HG02970 (cell line): ENCODE measurements around the gene IDE.
"Not testable (repeated sequence)": the region's sequence is repeated elsewhere in the genome, so short reads cannot be mapped to it uniquely, and the experiment has no call there.

Experiments used
- ATAC-seq: cut with Tn5 transposase; IDR thresholded peaks from one replicate; pipeline ENCODE4 v1.9.1; 2021; ENCODE audit warnings: mild to moderate bottlenecking, moderate library complexity, moderate number of reproducible peaks; ENCODE audit not compliant: unreplicated experiment, low FRiP score

The IDE gene

DNA sequence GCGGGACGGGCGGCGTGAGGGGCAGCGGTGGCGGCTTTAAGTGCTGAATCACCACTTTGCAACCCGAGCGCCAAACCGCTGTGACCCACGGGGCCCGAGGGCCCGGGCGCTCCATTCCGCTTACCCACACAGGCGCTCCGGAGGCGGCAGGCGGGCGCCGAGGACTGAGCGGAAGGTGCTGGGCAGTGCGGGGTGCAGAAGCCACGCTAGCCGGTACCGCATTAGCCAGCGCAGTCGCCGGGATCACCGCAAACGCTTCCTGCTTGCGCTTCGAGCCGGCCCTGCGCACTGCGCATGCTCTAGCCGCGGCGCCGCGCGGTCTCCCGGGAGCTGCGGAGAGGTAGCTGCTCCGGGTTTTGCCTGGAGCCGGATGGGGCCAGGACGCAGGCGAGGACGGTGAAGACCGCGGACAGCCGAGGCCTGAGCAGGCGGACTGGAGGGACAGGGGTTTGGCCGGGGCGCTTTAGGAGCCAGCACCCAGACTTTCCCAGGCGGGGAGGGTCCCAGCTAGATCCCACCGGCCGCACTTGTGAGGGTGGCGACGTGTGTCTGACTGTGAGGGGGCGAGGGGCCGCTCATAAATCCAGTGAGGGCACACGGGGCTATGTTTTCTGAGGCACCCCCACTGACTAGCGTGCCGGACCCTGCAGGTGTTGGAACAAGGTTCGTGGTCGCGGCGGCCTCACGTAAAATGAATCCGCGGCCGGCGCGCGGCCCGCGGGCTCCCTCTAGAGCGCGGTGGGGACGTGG is at the start of gene IDE:
Gene IDE, minus strand, starts transcription at position 296 of the 750 bp plus-strand sequence. Its CDS starts 74 bp downstream, at position 222.
- ATAC-seq = peak; percentile 71

DNA sequence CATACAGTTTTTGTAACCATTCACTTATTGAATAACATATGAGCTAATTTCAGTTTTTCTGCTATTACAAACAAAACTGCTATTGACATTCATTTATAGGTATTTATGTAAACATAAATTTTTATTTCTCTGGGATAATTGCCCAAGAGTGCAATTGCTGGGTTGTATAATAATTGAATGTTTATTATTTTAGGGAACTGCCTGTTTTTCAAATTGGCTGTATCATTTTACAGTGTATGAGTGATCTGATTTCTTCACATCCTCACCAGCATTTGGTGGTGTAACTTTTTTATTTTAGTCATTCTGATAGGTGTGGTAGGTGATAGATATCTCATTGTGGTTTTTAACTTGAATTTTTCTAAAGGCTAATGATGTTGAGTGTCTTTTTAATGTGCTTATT is 45.5 kb upstream of the IDE start:
- no peak for ATAC-seq

DNA sequence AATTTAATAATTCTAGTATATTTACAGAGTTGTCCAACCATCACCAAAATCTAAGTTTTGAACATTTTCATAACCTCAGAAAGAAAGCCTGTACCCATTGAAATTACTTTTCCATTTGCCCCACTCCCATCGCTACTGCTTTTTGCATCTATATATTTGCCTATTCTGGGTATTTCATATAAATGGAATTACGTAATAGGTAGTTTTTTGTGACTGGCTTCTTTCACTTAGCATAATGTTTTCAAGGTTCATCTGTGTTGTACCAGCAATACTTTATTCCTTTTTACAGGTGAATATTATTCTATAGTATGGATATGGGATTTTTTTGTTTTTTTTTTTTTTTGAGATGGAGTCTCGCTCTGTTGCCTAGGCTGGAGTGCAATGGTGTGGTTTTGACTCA is 41.6 kb upstream of the IDE start:
- no peak for ATAC-seq

DNA sequence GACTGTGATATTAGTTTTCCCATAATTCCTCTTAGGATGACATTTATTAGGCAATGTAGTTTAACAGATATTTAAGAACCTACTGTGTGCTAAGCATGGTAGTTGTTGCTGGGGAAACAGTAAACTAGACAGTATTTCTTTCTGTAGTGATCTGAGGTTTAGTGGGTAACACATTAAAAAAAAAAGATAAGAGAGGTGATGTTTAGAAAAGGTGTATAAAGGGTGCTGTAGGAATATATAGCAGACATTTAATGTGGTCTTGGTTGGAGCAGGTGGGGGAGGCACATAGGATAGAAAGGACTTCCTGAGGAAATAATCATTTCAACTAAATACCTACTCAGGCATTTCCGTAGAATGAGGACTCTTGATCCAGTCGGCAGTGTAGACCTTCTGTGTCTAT is 30.9 kb upstream of the IDE start:
- ATAC-seq = no peak

DNA sequence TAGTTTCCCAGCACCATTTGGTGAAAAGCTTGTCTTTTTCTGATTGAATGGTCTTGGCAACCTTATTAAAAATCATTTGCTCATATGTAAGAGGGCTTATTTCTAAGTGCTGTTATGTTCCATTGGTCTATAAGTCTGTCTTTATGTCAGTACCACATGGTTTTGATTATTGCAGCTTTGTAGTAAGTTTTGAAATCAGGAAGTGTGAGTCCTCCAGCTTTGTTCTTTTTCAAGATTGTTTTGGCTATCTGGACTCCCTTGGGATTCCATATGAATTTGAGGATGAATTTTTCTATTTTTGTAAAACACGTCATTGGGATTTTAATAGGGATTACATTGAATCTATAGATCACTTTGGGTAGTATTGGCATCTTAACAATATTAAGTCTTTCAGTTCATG is 24.4 kb upstream of the IDE start:
- ATAC-seq = no peak

DNA sequence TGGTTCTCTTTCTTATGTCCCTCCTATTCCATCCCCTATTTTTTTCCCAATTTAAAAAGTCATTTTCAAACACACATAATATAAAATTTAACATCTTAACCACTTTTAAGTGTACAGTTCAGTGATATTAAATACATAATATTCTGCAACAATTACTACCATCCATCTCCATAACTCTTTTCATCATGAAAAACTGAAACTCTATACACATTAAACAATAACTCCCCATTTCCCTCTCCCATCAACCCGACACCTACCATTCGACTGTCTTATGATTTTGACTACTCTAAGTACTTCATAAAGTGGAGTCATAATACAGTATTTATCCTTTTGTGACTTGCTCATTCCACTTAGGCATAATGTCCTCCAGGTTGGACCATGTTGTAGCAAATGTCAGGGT is 21.6 kb upstream of the IDE start:
- no peak for ATAC-seq

DNA sequence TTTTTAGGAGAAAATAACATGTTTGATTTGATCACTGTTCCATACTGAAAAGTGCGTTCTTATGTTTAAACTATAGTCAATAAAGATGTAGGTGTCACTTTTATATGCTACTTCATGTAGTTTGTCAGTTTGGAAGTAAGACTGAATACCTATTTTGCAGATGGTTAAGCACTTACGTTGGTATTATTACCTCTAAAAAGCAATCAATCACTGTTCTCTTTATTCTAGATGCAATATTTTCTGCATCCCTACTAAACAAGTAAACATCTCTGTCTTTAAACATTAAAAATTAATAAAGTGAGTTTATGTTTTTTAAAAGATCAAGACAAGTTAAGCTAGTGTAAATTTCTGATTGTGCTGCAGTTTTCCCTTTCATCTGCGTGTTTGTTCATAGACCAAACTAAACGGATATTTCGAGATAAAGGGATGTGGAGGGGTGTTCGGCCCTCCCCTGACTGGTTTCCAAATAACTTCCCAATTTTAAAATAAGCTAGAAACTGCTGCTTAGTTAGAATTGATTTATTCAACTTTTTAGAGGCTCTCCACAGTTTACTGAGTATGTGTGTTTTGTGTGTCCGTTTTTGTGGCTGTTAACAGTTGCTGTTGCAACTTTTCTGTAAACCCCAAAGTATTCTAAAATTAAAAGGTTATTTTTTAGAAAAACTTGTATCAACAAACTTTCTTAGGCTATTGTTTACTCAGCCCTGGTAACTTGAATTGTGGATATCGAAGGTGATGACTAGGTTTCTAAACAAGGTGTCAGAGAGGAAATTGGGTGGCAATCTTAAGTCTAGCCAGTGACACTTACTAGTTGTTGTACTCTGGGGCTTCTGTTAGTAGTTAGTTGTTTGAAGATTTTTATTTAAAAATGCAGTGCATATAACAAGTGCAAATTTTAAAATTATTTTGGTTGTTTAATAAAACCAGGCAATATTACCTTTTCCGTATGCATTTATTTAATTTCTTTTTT is 20.0 kb upstream of the IDE start:
- ATAC-seq = no peak

DNA sequence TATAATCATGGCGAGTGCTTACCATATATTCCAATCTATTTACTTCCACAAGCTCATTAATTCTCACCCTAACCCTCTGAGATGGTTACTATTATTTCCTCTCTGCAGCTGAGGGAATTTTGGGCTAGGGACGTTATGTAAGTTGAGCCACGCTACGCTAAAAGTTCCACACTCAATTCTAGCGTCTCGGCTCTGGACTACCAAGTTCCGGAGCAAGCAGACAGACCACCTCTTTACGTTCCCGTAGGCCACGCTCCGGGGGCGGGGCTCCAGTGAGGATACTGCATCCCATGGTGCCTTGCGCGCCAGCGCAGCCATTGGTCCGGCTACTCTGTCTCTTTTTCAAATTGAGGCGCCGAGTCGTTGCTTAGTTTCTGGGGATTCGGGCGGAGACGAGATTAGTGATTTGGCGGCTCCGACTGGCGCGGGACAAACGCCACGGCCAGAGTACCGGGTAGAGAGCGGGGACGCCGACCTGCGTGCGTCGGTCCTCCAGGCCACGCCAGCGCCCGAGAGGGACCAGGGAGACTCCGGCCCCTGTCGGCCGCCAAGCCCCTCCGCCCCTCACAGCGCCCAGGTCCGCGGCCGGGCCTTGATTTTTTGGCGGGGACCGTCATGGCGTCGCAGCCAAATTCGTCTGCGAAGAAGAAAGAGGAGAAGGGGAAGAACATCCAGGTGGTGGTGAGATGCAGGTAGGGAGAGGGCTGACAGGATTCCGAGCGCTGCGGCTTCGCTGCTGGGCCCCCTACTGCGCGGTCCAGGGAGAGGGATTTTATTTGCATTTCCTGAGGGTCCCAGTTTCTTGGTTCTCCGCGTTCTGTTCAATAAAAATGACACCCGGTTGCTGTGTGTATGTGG is 19.1 kb upstream of the IDE start, which contains the start of gene KIF11:
Gene KIF11, plus strand, starts transcription at position 370 of the 858 bp plus-strand sequence. Its CDS starts 246 bp downstream, at position 616.
- peak; percentile 73 for ATAC-seq

DNA sequence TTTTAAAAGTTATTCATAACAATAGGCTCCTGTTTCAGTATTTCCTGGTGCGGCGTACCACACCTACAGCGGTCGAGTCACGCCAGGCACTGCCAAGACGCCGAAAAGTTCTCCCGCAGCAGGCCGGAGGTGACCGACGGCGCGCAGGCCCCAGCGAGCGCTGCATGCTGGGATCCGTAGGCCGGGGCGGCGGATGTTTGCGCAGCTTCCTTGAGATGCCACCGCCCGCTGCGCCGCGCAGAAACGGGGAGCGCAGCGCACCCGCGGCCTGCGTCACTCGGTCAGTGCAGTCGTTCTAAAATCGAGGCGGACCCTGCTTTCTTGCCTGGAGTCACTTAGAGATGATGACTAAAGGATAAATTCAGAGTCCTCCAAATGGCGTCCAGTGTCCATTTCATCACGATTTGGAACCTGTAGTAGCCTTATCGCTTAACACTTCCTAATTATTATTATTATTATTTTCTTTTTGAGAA is 17.7 kb upstream of the IDE start:
- peak; percentile 69 for ATAC-seq

DNA sequence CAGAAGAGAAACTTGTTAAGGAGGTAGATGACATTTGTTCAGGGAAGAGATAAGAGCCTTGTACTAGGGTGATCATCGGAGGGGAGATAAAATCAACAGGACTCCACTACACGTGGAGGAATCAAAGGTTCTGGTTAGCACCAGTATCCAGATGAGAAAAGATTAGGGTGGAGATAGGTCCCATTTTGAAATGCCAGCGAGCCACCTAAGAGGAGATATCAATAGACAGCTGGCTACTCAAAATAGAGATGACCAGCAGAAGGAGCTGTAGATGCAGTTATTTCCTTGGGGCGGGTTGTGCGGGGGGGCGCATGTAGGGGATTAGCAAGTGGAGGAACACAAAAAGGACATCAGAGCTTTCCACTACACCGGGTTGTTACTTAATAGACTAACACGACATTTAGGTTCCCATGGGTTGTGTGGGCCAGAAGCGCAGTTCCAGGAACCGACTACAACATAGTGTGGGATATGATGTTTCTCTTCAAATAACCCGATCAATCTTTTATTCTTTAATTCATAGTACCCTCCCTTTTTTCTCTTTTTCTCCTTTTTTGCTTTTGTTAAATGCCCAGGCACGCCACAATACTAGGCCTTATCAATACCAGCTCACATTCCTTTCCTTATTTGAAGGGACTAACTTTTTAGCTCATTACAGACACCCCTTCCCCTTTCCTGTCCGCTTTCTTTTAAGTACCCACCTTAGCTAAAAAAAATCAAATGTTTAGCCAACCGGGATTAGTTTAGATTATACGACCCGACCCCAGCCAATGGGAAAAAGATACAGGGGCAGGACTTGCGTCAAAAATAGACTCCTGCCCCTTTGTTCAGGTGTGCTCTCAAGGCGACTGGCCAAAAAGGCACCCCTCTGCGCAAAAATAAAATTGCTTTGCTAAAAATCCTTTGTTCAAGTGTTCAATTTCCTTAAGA is 17.0 kb upstream of the IDE start:
- ATAC-seq = no peak

DNA sequence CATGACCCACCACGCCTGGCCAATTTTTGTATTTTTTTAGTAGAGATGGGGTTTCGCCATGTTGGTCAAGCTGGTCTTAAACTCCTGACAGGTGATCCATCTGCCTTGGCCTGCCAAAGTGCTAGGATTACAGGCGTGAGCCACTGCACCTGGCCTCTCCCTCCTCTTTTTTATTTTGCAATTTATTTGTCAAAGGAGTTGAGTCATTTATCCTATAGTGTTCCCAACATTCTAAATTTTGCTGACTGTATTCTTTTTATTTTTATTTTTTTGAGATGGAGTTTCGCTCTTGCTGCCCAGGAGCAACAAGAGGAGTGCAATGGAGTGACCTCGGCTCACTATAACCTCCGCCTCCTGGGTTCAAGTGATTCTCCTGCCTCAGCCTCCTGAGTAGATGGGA is 8.5 kb upstream of the IDE start:
- ATAC-seq = not testable (repeated sequence)

DNA sequence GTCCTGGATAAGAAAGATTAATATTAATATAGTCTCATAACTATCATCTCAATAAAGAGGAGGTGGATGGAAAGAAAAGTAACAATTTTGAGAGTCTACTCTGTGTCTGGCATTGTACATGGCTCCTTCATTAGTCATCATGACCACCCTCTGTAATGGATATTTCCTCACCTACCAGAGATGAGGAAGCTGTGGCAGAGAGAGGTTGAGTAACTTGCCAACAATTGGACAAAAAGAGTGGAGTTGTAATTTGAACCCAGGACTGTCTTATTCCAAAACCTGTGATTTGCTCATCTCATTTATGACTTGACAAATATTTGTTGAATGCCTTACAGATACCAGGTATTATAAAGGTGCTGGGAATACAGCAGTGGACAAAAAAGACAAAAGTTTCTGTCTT is 2.1 kb upstream of the IDE start:
- ATAC-seq = no peak

DNA sequence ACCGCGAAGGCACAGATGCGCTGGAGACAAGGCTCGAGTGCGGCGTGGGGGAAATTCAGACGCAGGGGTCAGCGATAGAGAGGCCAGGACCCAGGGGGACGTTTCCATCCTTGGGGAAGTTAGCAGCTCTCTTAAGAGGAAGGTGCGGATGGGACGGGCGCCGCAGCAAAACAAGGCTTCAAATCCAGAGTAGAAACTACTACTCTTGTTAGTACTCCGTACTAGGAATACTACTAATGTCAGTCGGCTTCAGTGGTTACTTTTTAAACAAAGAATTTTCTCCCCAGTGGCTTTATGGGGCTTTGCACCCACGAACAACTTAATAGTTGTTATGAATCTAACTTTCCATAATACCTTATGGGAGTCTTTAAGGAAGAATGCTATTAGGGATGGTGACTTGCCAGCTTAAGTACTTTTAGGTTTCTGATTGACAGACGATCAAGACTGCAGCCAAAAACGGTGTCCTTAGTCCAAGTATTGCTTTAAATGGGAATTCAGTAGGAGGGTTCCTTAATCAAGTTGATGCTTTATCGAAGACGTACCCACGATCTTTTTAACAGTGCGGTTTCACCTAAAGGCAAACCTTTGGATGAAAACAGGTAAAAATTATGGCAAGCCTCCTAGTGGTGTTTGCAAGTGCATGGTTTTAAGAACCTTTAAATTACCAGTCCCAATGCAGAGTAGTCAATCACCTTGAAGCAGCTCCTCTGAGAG is 812 bp upstream of the IDE start:
- peak; percentile 7 for ATAC-seq

DNA sequence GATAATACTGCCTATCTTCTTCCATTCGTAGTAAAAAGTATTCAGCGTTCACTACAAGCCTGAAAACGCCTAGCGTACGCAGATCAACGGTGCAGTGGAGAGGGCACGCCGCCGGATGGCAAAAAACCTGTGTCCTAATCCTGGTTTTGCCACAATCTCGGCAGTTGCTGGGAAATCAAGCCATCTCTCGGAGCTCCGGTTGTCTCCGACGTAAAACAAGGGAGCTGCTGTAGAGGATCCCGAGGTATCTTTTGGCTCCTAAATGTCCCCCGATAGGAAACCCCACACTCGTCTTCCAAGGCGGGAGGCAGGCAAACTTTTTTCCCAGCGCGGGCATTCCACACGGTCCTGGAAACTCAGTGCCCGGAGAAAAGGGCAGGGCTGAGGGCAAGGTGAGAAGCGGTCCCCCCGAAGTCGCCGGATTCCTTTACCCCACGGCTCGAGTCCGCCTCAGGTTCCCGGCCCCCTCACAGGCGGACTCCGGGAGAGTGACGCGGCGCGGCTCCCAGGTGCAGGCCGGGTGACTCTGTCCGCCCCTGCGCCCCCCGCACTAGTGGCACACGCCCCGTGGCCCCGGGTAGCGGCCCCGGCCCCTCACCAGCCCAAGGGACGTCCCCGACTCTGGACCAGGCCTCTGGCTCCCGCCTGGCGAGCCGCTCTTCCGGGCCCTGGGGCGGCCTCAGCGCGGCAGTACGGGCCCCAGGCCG is 649 bp downstream of the IDE start:
- peak; percentile 3 for ATAC-seq

DNA sequence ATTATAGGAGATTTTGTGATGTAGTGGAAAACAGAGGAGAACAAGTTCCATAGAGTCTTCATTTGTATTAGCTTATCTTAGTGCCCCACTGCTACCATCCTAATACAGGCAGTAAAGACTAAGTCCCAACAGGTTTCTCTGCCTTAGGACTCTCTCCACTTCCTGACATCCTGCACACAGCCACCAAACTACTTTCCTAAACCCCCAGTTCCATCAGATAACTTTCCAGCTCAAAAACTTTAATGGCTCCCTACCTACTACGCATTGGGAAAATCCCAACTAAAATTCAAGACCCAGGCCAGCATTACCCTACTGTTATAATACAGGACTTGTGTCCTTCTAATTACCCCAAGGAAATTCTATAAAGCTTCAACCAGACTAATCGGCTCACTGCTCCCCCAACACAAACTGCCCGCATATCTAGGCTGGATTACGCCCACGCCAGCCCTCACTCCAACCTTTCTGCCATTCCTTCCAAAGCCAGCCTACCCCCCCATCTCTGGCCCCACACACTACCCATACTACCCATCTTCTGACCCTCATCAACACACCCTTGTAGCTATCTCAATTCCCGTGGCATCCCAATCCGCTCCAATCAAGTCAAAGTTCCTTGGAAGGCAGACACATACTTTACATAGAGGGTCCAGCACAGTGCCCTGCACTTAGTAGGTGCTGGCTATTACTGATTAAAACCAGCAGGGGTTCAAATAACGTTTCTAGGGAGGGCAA is 1.4 kb downstream of the IDE start:
- no peak for ATAC-seq

DNA sequence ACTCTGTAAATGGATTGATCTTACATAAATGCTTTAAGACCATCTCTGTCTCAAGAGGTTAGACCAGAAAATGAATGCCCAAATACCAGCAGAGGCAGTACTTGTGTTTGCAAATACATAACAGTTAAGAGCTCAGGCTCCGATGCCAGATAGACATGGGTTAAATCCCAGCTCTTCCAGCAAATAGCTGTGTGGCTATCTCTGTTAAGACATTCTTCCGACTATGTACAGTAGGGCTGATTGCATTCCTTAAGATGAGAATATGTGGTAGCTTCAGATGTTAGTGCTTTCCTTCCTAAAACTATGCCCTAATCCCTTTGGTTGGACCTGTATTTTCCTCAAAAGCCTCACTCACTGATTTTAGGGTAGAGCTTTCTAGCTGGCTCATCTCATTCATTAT is 2.2 kb downstream of the IDE start:
- ATAC-seq = no peak

DNA sequence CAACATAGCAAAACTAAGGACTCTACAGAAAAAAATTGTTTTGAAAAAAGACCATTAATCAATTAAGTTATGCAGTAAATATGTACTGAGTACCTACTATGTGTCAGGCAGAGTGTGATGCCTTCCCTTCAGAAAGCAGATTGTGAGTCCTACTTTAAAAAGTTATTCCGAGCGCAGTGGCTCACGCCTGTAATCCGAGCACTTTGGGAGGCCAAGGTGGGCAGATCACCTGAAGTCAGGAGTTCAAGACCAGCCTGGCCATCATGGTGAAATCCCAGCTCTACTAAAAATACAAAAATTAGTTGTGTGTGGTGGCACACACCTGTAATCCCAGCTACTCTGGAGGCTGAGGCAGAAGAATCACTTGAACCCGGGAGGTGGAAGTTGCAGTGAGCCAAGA is 4.2 kb downstream of the IDE start:
- not testable (repeated sequence) for ATAC-seq
